ENCODE results near the gene C3orf22.
A peak's percentile ranks its signal among the peaks of the same experiment; 100 is the strongest.

Gene C3orf22

GRCh38 chr3:126527006-126527405, 31.7 kb downstream of the C3orf22 start:
- no peak for DNase-seq

DNA sequence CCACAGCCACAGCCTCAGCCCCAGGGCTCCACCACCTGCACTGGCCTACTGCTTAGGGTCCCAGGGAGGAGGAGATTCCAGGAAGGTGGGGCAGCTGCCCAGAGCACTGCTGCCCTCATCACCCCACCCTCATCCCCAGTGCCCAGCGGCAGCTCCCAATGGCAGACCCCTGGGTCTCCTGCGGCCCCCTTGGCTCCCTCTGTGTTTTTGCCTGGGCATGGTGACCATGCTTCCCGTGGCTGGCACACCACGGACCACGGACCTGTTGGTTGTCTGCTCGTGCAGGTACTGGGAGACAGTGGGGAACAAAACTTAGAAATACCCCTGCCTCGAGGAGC, 32.1 kb downstream of the C3orf22 start:
- DNase-seq, result no peak

DNA sequence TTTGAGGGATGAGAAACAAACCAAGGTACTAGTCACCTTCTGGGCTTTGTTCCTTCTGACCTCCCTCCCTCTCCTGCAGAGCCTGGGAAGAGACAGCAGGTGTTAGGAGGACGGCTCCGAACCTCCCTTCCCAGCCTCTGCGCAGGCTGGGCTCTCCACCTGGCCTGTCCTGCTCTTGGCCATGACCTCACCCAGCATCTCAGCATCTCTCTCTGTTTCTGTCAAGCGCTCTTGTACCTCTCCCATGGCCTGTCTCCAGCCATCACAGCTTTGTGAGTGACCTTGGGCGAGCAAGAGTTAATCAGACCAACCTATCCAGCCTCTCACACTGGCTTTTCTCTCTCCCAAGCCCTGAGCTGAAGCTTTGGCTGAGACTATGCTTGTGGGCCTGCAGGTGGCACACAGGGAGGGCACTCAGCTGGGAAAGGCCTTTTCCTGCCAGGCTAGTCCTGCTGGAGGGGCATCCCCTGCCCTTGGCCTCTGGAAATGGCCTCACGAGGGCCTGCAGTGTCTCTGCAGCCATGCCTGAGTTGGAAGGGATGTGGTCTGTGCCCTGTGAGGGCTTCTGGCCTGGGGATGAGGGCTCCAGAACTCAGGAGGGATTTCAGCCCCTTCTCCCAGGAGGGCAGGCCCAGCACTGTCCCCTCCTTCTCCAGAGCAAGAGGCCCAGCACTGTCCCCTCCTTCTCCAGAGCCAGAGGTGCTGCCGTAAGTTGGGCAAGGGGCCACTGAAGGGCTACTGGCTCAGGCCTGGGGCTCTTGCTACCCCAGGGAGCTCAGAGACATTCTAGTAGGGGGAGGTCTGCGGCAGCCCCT, 32.7 kb downstream of the C3orf22 start:
- DNase-seq, result no peak

- DNase-seq, result no peak
Measured at GRCh38 chr3:126525091-126525852, 33.5 kb downstream of the C3orf22 start.

DNA sequence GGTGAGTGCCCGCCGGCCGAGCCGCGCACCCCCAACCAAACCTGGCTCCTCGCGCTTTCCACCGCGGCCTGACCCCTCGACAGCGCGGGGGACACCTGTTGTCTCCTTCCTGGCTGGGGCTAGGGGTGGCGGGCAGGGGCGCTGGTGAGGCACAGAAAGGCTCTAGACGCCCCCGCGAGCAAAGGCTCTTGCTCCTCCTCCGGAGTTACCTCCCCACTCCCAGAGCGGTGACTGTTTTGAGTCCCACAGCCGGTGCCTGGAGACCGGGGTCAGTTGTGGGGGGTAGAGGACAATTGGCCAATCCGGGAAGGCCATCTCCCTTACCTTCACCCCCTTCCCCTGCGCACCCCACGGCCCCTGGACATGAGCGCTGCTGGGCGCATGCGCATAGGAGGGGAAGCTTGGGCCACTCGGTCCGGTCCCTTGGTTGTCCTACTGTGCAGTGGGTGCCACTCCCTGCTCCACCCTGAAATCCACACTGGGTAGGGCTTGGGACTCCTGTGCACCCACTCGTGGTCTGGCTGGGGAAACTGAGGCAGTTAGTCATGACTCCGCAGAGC, 34.2 kb downstream of the C3orf22 start:
- no peak for DNase-seq

DNA sequence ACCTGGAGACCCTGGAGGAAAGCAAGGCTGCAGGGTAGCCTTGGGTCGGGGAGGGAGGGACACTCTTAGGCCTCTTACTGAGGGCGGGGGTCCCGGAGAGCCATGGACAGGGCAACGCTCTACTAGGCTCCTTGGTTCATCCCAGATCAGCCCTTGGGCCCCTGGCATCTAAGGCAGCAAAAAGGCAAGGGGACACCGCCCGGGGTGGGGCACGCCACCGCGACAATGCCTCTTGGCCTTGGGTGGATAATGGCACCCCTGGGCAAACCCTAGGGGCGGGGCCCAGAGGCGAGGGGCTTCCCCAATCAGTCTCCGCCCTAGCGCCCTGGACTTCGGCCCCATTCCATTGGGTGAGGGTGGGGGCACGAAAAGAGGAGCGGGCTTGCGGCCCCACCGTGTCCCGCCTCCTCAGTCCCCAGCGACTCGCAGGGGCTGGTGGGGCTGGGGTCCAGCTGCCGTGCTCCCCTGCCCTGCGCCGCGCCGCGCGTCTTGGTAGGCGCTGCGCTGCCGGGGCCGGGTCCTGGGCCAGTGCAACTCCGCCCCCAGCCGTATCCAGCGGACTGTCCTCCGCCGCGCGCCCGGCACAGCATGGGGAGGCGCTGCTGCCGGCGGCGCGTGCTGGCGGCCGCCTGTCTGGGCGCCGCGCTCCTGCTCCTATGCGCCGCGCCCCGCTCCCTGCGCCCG, 34.8 kb downstream of the C3orf22 start, which contains the start of gene CHST13:
TSS of gene CHST13 (plus strand) at position 411 of the 684 bp plus-strand sequence. CDS start at position 589, 178 bp downstream.
- no peak for DNase-seq

DNA sequence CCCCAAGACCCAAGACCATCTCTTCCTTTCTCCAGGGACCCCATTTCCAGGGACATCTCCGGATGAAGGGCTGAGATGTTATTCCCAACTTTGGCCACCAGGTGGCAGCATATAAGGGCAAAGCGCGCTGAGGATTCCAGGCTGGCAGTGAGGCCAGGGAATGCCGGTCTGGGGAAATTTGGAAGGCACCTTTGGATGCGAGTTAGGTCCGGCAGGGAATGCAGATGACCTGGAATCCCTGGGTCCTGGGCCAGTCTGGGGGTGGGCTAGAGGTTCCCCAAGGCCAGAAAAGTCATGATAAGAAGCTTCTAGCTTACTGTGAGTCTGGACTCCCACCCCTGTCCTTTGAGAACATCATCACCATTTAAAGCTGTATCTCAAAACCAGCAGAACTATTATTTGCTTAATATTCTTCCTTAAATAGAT, 36.4 kb downstream of the C3orf22 start:
- DNase-seq, result peak; percentile 43

DNA sequence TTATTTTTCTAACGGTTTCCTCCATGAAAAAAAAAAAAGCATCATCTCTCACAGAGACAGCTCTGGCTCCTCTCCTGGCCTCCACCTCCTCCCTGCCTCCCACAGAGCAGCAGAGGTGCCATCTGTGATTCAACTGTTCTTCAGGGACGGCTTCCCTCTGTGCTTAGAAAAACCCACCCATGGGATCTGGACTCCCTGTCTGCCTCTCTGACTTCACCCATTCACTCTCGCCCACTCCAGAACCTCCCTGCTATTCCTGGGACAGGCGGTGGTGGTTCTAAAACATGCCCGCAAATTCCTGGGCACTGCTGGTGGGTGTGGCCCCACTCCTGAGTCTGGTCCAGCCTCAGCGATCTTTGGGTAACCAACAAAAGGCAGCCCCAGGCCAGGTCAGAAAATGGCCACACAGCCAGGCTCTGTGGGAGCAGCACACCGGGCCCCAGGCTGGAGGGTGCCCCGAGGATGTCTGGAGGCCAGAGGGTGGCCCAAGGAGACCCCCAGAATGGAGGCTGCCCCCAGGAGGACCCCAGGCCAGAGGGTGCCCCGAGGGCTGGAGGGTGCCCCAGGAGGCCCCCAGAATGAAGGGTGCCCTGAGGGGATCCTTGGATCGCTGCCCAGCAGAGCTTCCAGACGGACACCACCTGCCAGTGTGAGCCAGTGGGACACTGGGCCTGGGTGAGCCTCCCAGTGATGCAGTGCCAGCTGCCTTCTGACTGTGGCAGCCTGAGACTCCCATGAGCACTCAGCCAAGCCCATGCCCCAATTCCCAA, 37.4 kb downstream of the C3orf22 start:
- DNase-seq, result no peak

GRCh38 chr3:126519506-126520455, 39.0 kb downstream of the C3orf22 start:
- no peak for DNase-seq

- DNase-seq, result no peak
Measured at GRCh38 chr3:126518779-126519177, 40.0 kb downstream of the C3orf22 start.

GRCh38 chr3:126517986-126518778, 40.5 kb downstream of the C3orf22 start:
- DNase-seq, result no peak

DNA sequence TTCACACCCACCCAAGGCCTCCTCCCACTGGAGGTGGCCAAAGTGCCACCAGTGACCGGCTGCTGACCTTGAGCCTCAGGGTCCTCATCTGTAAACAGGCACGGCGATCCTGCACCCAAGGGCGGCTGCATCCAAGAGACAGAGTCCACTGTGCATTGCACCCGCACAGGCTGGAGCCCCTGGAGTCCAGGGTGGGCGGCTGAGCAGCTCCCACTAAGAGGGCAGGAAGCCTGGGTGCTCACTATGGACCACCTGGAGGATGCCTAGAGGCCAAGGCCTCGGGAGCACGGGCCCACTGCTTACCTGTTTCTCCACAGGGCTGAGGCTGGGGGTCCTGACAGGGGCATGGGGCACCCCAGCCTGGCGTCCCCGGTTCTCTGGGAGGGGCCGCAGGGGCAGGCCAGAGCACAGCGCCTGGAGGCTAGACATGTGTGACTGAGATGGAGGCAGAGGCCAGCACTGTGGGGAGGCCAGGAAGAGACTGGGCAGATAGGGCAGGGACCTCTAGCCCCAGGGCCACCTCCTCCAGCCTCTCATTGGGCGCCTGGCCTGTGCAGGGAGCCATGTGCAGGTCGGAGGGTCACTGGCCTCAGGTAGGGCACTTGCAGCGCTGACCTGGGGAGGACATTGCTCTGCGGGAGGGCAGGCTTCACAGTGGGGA, 41.3 kb downstream of the C3orf22 start, which contains the start of gene UROC1:
TSS of gene UROC1 (minus strand) at position 483 of the 661 bp plus-strand sequence. CDS start at position 429, 54 bp downstream.
- DNase-seq, result no peak

GRCh38 chr3:126516936-126517290, 41.8 kb downstream of the C3orf22 start:
- no peak for DNase-seq

GRCh38 chr3:126516152-126516935, 42.4 kb downstream of the C3orf22 start:
- no peak for DNase-seq

- no peak for DNase-seq
Measured at GRCh38 chr3:126515066-126515706, 43.5 kb downstream of the C3orf22 start.

DNA sequence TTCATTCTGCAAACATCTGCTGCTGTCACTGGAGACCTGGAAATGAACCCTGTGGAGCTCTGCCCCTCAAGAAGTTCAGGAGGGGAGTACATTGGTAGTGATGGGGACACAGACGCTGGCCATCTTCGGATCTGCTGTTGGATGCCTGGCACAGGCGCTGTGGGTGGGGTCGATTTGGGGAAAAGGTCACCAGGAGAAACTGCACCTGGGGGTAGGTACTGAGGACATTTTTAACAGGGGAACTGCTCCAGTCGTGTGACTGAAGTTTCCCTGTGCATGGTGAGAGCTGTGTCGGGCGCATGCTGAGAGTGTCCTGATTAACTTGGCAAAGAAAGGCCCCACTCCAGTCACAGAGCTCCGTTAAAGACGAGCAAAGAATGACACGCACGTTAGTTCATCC, 44.6 kb downstream of the C3orf22 start:
- no peak for DNase-seq

GRCh38 chr3:126512916-126513650, 45.6 kb downstream of the C3orf22 start:
- DNase-seq, result no peak

DNA sequence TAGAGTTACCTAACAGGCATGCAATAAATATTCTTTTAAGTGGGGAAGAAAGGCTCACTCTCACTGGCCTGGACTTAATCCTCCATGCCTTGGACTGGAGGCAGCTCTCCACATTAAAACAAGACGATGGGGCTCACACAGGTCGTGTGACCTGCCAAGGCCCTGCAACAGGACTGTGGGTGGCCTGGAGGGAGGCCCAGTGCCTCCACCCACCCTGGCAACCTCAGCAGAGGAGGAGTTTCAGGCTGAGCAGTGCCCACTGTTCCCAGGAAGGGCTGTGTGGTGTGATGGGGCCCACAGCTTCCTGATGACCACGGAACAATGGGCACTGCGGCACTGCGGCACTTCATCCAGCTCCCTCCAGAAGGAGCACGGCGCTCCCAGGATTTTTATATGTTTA, 46.7 kb downstream of the C3orf22 start:
- no peak for DNase-seq
